IPS-11a (cell line): ENCODE data around the gene GART.
"Not testable (repeated sequence)": the region's sequence is repeated elsewhere in the genome, so short reads cannot be mapped to it uniquely, and the experiment has no call there.

Experiments used
- H3K4me3 ChIP-seq: one replicate; pipeline ENCODE4 v1.5.1; 2013; ENCODE audit warnings: low read depth, low read length, control low read depth

Gene GART

GRCh38 chr21:33518899-33519298, 23.0 kb downstream of the GART start:
- no peak overlapping the region for H3K4me3 ChIP-seq

GRCh38 chr21:33514229-33514628, 27.7 kb downstream of the GART start:
- H3K4me3 ChIP-seq = no peak overlapping the region

- no peak overlapping the region for H3K4me3 ChIP-seq
Observed at GRCh38 chr21:33512481-33512880, 29.4 kb downstream of the GART start.

GRCh38 chr21:33511639-33512038, 30.3 kb downstream of the GART start:
- H3K4me3 ChIP-seq = no peak overlapping the region

GRCh38 chr21:33510826-33511225, 31.1 kb downstream of the GART start:
- H3K4me3 ChIP-seq = no peak overlapping the region

- not testable (repeated sequence) for H3K4me3 ChIP-seq
Observed at GRCh38 chr21:33507003-33507402, 34.9 kb downstream of the GART start.

- H3K4me3 ChIP-seq = no peak overlapping the region
Observed at GRCh38 chr21:33505833-33506232, 36.1 kb downstream of the GART start.

GRCh38 chr21:33496345-33496744, 45.6 kb downstream of the GART start:
- H3K4me3 ChIP-seq = no peak overlapping the region

GRCh38 chr21:33495743-33496142, 46.2 kb downstream of the GART start:
- H3K4me3 ChIP-seq = no peak overlapping the region

GRCh38 chr21:33493756-33494155, 48.2 kb downstream of the GART start:
- no peak overlapping the region for H3K4me3 ChIP-seq

- no peak overlapping the region for H3K4me3 ChIP-seq
Observed at GRCh38 chr21:33492571-33492970, 49.3 kb downstream of the GART start.

- H3K4me3 ChIP-seq = peak within 1 kb of the TSS; percentile 92
Observed at GRCh38 chr21:33491373-33492102, 50.4 kb downstream of the GART start, which contains the start of gene DNAJC28. DNAJC28 (minus strand) TSS chr21:33491716; CDS start chr21:33489393, 2,323 bp downstream.

- H3K4me3 ChIP-seq = peak overlapping the region; percentile 92
Observed at GRCh38 chr21:33490991-33491372, 50.9 kb downstream of the GART start.

GRCh38 chr21:33488936-33489335, 53.0 kb downstream of the GART start:
- H3K4me3 ChIP-seq = no peak overlapping the region

- H3K4me3 ChIP-seq = no peak overlapping the region
Observed at GRCh38 chr21:33487996-33488395, 53.9 kb downstream of the GART start.

- no peak overlapping the region for H3K4me3 ChIP-seq
Observed at GRCh38 chr21:33481314-33481943, 60.5 kb downstream of the GART start.

GRCh38 chr21:33480481-33481103, 61.3 kb downstream of the GART start:
- H3K4me3 ChIP-seq = peak overlapping the region; percentile 65

- peak within 1 kb of the TSS; percentile 83 for H3K4me3 ChIP-seq
Observed at GRCh38 chr21:33479679-33480480, 62.0 kb downstream of the GART start, which contains the start of gene TMEM50B. TMEM50B (minus strand) TSS chr21:33479974; CDS start chr21:33468885, 11,089 bp downstream.

- H3K4me3 ChIP-seq = peak overlapping the region; percentile 83
Observed at GRCh38 chr21:33478935-33479678, 62.8 kb downstream of the GART start.

- H3K4me3 ChIP-seq = peak overlapping the region; percentile 83
Observed at GRCh38 chr21:33478182-33478581, 63.7 kb downstream of the GART start.
